ENCODE data around the gene EFTUD2. TPM values are rescaled to one million over a fixed set of nuclear protein-coding genes. Genes with fewer than 3 reads are reported as not detected.

Gene EFTUD2
- total and polyA plus RNA-seq, 2 donors (not counting 1 experiment from before 2014, with no cell fraction given): 88.0 to 154 TPM

GRCh38 chr17:44878627-44879221 is 20.5 kb downstream of the EFTUD2 start:
- peak; percentile 20 to 53 for DNase-seq (ENCODE audit: low read depth in 2 of 2)
- Histone ChIP-seq H3K4me3 (replicated peaks in 1 of 4; ENCODE audit: control extremely low read depth in 1 of 4, insufficient read depth in 1 of 4, low read depth in 3 of 4, low read length in 4 of 4) (no peak overlapping the region), H3K27me3 (ENCODE audit: control insufficient read depth, insufficient read depth, low read length) (no peaks in the 10 kb centered on the region), H3K79me2 (ENCODE audit: control insufficient read depth, insufficient read depth, low read length) (no peaks in the 10 kb centered on the region), H3K4me2 (ENCODE audit: extremely low read depth, insufficient read depth, low read length) (no peak overlapping the region), H2AFZ (ENCODE audit: low read length) (no peak overlapping the region), H3K9me3 (ENCODE audit: control insufficient read depth, insufficient read depth, low read depth, low read length) (no peaks in the 10 kb centered on the region), H4K20me1 (ENCODE audit: control insufficient read depth, extremely low read depth, insufficient read depth, low read length) (no peaks in the 10 kb centered on the region), H3K4me1 (ENCODE audit: control insufficient read depth, extremely low read depth, insufficient read depth, low read length) (no peaks in the 10 kb centered on the region), H3K9ac (ENCODE audit: insufficient read depth, low read length) (no peak overlapping the region), H3K36me3 (ENCODE audit: control insufficient read depth, insufficient read depth, low read length) (peaks cover 17% of the 10 kb centered on the region), H3K27ac (ENCODE audit: insufficient read depth, low read length) (no peak overlapping the region)
- TF ChIP-seq EZH2 (IDR thresholded peaks at IDR 0.05; ENCODE audit: low read length, missing control alignments) (no peak), CTCF (conservative IDR thresholded peaks at IDR 0.05 in 1 of 2, IDR thresholded peaks at IDR 0.05 in 1 of 2; ENCODE audit: low read depth in 1 of 2, low read length in 2 of 2) (peak; percentile 68 to 72)

- Histone ChIP-seq H2AFZ (ENCODE audit: low read length) (no peak overlapping the region), H3K4me2 (ENCODE audit: extremely low read depth, insufficient read depth, low read length) (no peak overlapping the region), H3K9me3 (ENCODE audit: control insufficient read depth, insufficient read depth, low read depth, low read length) (no peaks in the 10 kb centered on the region), H3K9ac (ENCODE audit: insufficient read depth, low read length) (no peak overlapping the region), H3K27ac (ENCODE audit: insufficient read depth, low read length) (no peak overlapping the region), H3K4me1 (ENCODE audit: control insufficient read depth, extremely low read depth, insufficient read depth, low read length) (no peaks in the 10 kb centered on the region), H4K20me1 (ENCODE audit: control insufficient read depth, extremely low read depth, insufficient read depth, low read length) (no peaks in the 10 kb centered on the region), H3K36me3 (ENCODE audit: control insufficient read depth, insufficient read depth, low read length) (peaks cover 14% of the 10 kb centered on the region), H3K4me3 (replicated peaks in 1 of 4; ENCODE audit: control extremely low read depth in 1 of 4, insufficient read depth in 1 of 4, low read depth in 3 of 4, low read length in 4 of 4) (no peak overlapping the region), H3K79me2 (ENCODE audit: control insufficient read depth, insufficient read depth, low read length) (no peaks in the 10 kb centered on the region), H3K27me3 (ENCODE audit: control insufficient read depth, insufficient read depth, low read length) (no peaks in the 10 kb centered on the region)
- TF ChIP-seq EZH2 (IDR thresholded peaks at IDR 0.05; ENCODE audit: low read length, missing control alignments) (no peak), CTCF (conservative IDR thresholded peaks at IDR 0.05 in 1 of 2, IDR thresholded peaks at IDR 0.05 in 1 of 2; ENCODE audit: low read depth in 1 of 2, low read length in 2 of 2) (no peak)
- no peak for DNase-seq (ENCODE audit: low read depth in 2 of 2)
These were observed 22.1 kb downstream of the EFTUD2 start for GRCh38 chr17:44877121-44877520.

- Histone ChIP-seq H4K20me1 (ENCODE audit: control insufficient read depth, extremely low read depth, insufficient read depth, low read length) (no peaks in the 10 kb centered on the region), H3K9me3 (ENCODE audit: control insufficient read depth, insufficient read depth, low read depth, low read length) (no peaks in the 10 kb centered on the region), H3K27ac (ENCODE audit: insufficient read depth, low read length) (no peak overlapping the region), H3K79me2 (ENCODE audit: control insufficient read depth, insufficient read depth, low read length) (no peaks in the 10 kb centered on the region), H3K9ac (ENCODE audit: insufficient read depth, low read length) (no peak overlapping the region), H3K36me3 (ENCODE audit: control insufficient read depth, insufficient read depth, low read length) (peaks cover 15% of the 10 kb centered on the region), H3K27me3 (ENCODE audit: control insufficient read depth, insufficient read depth, low read length) (no peaks in the 10 kb centered on the region), H2AFZ (ENCODE audit: low read length) (no peak overlapping the region), H3K4me1 (ENCODE audit: control insufficient read depth, extremely low read depth, insufficient read depth, low read length) (no peaks in the 10 kb centered on the region), H3K4me2 (ENCODE audit: extremely low read depth, insufficient read depth, low read length) (no peak overlapping the region), H3K4me3 (replicated peaks in 1 of 4; ENCODE audit: control extremely low read depth in 1 of 4, insufficient read depth in 1 of 4, low read depth in 3 of 4, low read length in 4 of 4) (no peak overlapping the region)
- TF ChIP-seq EZH2 (IDR thresholded peaks at IDR 0.05; ENCODE audit: low read length, missing control alignments) (no peak), CTCF (conservative IDR thresholded peaks at IDR 0.05 in 1 of 2, IDR thresholded peaks at IDR 0.05 in 1 of 2; ENCODE audit: low read depth in 1 of 2, low read length in 2 of 2) (no peak)
- DNase-seq (ENCODE audit: low read depth in 2 of 2): no peak
These were observed 23.5 kb downstream of the EFTUD2 start for GRCh38 chr17:44875761-44876160.

Measured in fibroblast of lung (primary cell).